MCF 10A (cell line): ENCODE measurements around the gene PELO. TPM values are rescaled to one million over a fixed set of nuclear protein-coding genes. Genes with fewer than 3 reads are reported as not detected.

Source experiments
- BruUV-seq: library from RNA; stranded (reverse); fragments of 400-500 nt; replicated peaks from 2 replicates; lab custom pipeline; 2021; lab: Mats Ljungman, UMichigan
- CTCF ChIA-PET: fragments of 300-600 bp; sonication (Branson Sonifier 250); formaldehyde crosslinking; extraction: SDS; loops from one replicate; lab custom pipeline; 2021; ENCODE audit warnings: antibody characterized with exemption, inconsistent platforms; lab: Yijun Ruan, JAX
- POLR2A ChIA-PET: fragments of 300-600, 350-650 bp; sonication (Branson Sonifier 250); formaldehyde crosslinking; extraction: SDS; loops from one replicate; lab custom pipeline; 2020; ENCODE audit warnings: antibody characterized with exemption, inconsistent platforms; lab: Yijun Ruan, JAX
- DNase-seq: peaks from one replicate; pipeline ENCODE4 v3.0.0-alpha.2; 2018; ENCODE audit not compliant: unreplicated experiment
- H3K27ac Mint-ChIP-seq: one replicate; pipeline ENCODE4 v1.8.0; 2022; ENCODE audit warnings: mild to moderate bottlenecking, low read depth, mixed read lengths; ENCODE audit not compliant: unreplicated experiment
- H3K27me3 Mint-ChIP-seq: one replicate; pipeline ENCODE4 v1.8.0; 2022; ENCODE audit warnings: mixed read lengths; ENCODE audit not compliant: insufficient read depth, unreplicated experiment
- H3K36me3 Mint-ChIP-seq: one replicate; pipeline ENCODE4 v1.8.0; 2022; ENCODE audit warnings: mild to moderate bottlenecking, moderate library complexity, mixed read lengths; ENCODE audit not compliant: insufficient read depth, unreplicated experiment
- H3K4me1 Mint-ChIP-seq: one replicate; pipeline ENCODE4 v1.8.0; 2022; ENCODE audit warnings: mixed read lengths; ENCODE audit not compliant: insufficient read depth, unreplicated experiment
- H3K4me3 Mint-ChIP-seq: one replicate; pipeline ENCODE4 v1.8.0; 2022; ENCODE audit warnings: mild to moderate bottlenecking, moderate library complexity, mixed read lengths; ENCODE audit not compliant: unreplicated experiment
- H3K9me3 Mint-ChIP-seq: one replicate; pipeline ENCODE4 v1.8.0; 2022; ENCODE audit warnings: mixed read lengths; ENCODE audit not compliant: unreplicated experiment
- CTCF ChIP-seq: fragments of 200-600 bp; IDR thresholded peaks from one replicate; pipeline ENCODE4 v1.8.0; 2022; ENCODE audit warnings: antibody characterized with exemption, mild to moderate bottlenecking; ENCODE audit not compliant: unreplicated experiment
- intact Hi-C: fragments of 100-400 bp; cut with micrococcal nuclease; formaldehyde crosslinking; loops from 2 replicates; pipeline ENCODE4 v1.14.1; 2022
- total RNA-seq: library from RNA; stranded (reverse); gene quantifications from 2 replicates; pipeline ENCODE4 v1.2.3, GENCODE V29; 2022

Gene PELO
- total RNA-seq, 1 experiment from 2014 or later, result 22.5 TPM

- CTCF ChIA-PET, result interaction anchor here (0.7 kb wide), 2 partner anchors 151 to 1218 kb away, joined by 3 read pairs; no protein-coding TSS in a partner anchor
- no peaks in the 10 kb centered on the region for H3K36me3 Mint-ChIP-seq
- POLR2A ChIA-PET, result no interaction called here
- no peak for TF ChIP-seq CTCF
- H3K27me3 Mint-ChIP-seq, result peaks cover 15% of the 10 kb centered on the region
- no peak overlapping the region for H3K4me3 Mint-ChIP-seq
- H3K4me1 Mint-ChIP-seq, result no peaks in the 10 kb centered on the region
- H3K9me3 Mint-ChIP-seq, result no peaks in the 10 kb centered on the region
- intact Hi-C loops, result no loop called here
- DNase-seq, result no peak
- no peak overlapping the region for H3K27ac Mint-ChIP-seq
- no TSS peak for BruUV-seq
Observed at GRCh38 chr5:52770287-52770939, 17.3 kb upstream of the PELO start.

DNA sequence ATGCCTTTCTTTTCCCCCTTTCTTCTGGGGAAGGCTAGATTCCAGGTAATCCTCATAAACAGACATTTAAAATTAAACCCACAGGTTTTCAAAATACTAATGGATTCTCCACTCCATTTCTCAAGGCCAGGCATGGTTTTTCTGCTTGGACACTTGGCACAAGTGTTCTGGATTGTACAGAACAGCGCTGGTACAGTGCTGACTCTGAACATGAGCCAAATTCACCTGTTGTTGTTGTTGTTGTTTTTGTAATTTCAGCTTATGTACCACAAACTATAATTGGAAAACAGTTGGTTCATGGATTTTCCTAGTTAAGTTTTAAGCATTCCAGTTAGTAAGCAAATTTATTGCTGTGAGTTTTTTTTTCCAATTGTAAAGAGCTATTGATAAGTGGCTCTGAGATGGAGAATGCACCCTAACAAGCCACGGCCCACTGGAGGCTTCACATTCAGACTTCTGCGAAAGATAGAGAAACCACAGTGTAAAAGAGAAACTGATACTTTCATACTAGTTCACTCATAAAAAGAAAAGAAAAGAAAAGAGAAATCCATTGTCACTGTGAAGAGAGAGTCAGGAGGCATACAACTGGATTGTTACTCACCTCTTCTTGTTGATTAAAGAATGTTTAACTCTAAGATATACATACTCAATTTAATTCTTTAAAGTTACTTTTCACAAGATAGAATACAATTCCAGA is 16.2 kb upstream of the PELO start:
- H3K36me3 Mint-ChIP-seq, result no peaks in the 10 kb centered on the region
- ChIA-PET POLR2A (no interaction called here), CTCF (interaction anchor here (0.7 kb wide), 2 partner anchors 150 to 1217 kb away, joined by 3 read pairs; no protein-coding TSS in a partner anchor)
- intact Hi-C loops, result no loop called here
- no peak overlapping the region for H3K4me3 Mint-ChIP-seq
- peaks cover 25% of the 10 kb centered on the region for H3K27me3 Mint-ChIP-seq
- H3K27ac Mint-ChIP-seq, result no peak overlapping the region
- no peak for TF ChIP-seq CTCF
- BruUV-seq, result no TSS peak
- no peaks in the 10 kb centered on the region for H3K9me3 Mint-ChIP-seq
- no peaks in the 10 kb centered on the region for H3K4me1 Mint-ChIP-seq
- DNase-seq, result no peak

GRCh38 chr5:52772668-52773067 is 15.0 kb upstream of the PELO start:
- TF ChIP-seq CTCF, result no peak
- H3K4me3 Mint-ChIP-seq, result no peak overlapping the region
- H3K4me1 Mint-ChIP-seq, result no peaks in the 10 kb centered on the region
- no peak for DNase-seq
- intact Hi-C loops, result no loop called here
- H3K27ac Mint-ChIP-seq, result no peak overlapping the region
- ChIA-PET POLR2A (interaction anchor here (0.7 kb wide), 1 partner anchor 15 kb away, joined by 3 read pairs; no protein-coding TSS in a partner anchor), CTCF (interaction anchor here (1.2 kb wide), 1 partner anchor 39 kb away, joined by 3 read pairs; no protein-coding TSS in a partner anchor)
- no peaks in the 10 kb centered on the region for H3K9me3 Mint-ChIP-seq
- BruUV-seq, result no TSS peak
- H3K27me3 Mint-ChIP-seq, result peaks cover 26% of the 10 kb centered on the region
- no peaks in the 10 kb centered on the region for H3K36me3 Mint-ChIP-seq

DNA sequence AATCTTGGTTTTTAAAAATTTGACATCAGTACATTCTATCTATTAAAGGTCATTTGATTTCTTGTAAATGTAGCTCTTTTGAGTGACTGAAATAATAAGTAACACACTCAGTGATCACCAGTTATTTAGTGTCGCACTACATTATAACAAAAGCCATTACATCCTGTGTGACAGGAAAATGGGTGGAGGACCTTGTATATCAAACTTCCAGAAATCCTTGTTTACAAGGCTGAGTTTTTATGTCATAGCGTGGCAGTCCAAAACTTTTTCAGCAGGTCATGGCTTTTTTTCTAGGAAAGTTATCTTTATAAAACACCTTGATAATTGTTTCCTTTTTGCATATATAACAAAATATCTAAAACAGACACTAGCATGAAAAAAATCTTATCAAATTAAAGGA is 14.4 kb upstream of the PELO start:
- no peak for DNase-seq
- Mint-ChIP-seq H3K9me3 (no peaks in the 10 kb centered on the region), H3K27me3 (peaks cover 26% of the 10 kb centered on the region), H3K4me1 (no peaks in the 10 kb centered on the region), H3K4me3 (no peak overlapping the region), H3K36me3 (no peaks in the 10 kb centered on the region), H3K27ac (no peak overlapping the region)
- POLR2A ChIA-PET, result interaction anchor here (0.7 kb wide), 1 partner anchor 16 kb away, joined by 3 read pairs; no protein-coding TSS in a partner anchor
- TF ChIP-seq CTCF, result no peak
- intact Hi-C loops, result no loop called here
- CTCF ChIA-PET, result interaction anchor here (0.5 to 1.2 kb wide), 3 partner anchors 14 to 151 kb away, joined by 3 to 4 read pairs (median 3); partner anchors contain the start of genes ITGA1 and PELO
- BruUV-seq, result no TSS peak
